IMR-90 (cell line): Measurements from ENCODE around the gene SOS1. TPM values are rescaled to one million over a fixed set of nuclear protein-coding genes. Genes with fewer than 3 reads are reported as not detected.

Experiments
- ATAC-seq: fragments of 200-7000 bp; cut with Tn5 transposase; 2 replicates; pipeline ENCODE4 v1.9.1; 2020; ENCODE audit warnings: low read depth, mild to moderate bottlenecking, moderate library complexity
- BruUV-seq: library from RNA; stranded (reverse); fragments of 400-500 nt; replicated peaks from 2 replicates; lab custom pipeline; 2021; lab: Mats Ljungman, UMichigan
- CTCF ChIA-PET: fragments of 300-600 bp; formaldehyde crosslinking; extraction: SDS; loops from one replicate; lab custom pipeline; 2021; ENCODE audit warnings: antibody characterized with exemption; lab: Yijun Ruan, JAX
- POLR2A ChIA-PET: fragments of 300-600 bp; sonication (Branson Sonifier 250); formaldehyde crosslinking; loops from one replicate; lab custom pipeline; 2022; ENCODE audit warnings: antibody characterized with exemption; ENCODE audit not compliant: unreplicated experiment; lab: Charles Lee
- DNase-seq: peaks from one replicate; pipeline ENCODE4 v3.0.0; 2013
- H2AFZ ChIP-seq: replicated peaks from 2 replicates; pipeline ENCODE3; 2013; ENCODE audit warnings: low read length, mild to moderate bottlenecking; ENCODE audit not compliant: poor library complexity
- H2AK5ac ChIP-seq: 2 replicates; pipeline ENCODE4 v1.6.1; 2013; ENCODE audit warnings: low read depth, low read length, inconsistent platforms
- H2AK9ac ChIP-seq: replicated peaks from 2 replicates; pipeline ENCODE3; 2013; ENCODE audit warnings: mild to moderate bottlenecking, low read depth, low read length, moderate library complexity; ENCODE audit not compliant: poor library complexity
- H2BK120ac ChIP-seq: 2 replicates; pipeline ENCODE4 v1.6.1; 2013; ENCODE audit warnings: low read depth, low read length, inconsistent platforms
- H2BK15ac ChIP-seq: 3 replicates; pipeline ENCODE4 v1.6.1; 2013; ENCODE audit warnings: low read depth, low read length, inconsistent platforms
- H2BK20ac ChIP-seq: 2 replicates; pipeline ENCODE4 v1.6.1; 2013; ENCODE audit warnings: low read depth, mild to moderate bottlenecking, inconsistent platforms, low read length, moderate library complexity
- H2BK5ac ChIP-seq: 2 replicates; pipeline ENCODE4 v1.6.1; 2013; ENCODE audit warnings: mild to moderate bottlenecking, low read depth, low read length, inconsistent platforms; ENCODE audit not compliant: poor library complexity, severe bottlenecking
- H3K14ac ChIP-seq: replicated peaks from 2 replicates; pipeline ENCODE4 v1.6.1; 2013; ENCODE audit warnings: low read depth, low read length, inconsistent platforms
- H3K18ac ChIP-seq: 2 replicates; pipeline ENCODE4 v1.6.1; 2013; ENCODE audit warnings: low read depth, low read length, control low read depth
- H3K23ac ChIP-seq: 2 replicates; pipeline ENCODE4 v1.6.1; 2013; ENCODE audit warnings: low read depth, low read length, inconsistent platforms
- H3K27ac ChIP-seq: 2 replicates; pipeline ENCODE4 v1.5.1; 2013; ENCODE audit warnings: mild to moderate bottlenecking, control low read depth, low read length; ENCODE audit not compliant: insufficient read depth
- H3K27me3 ChIP-seq: 2 replicates; pipeline ENCODE4 v1.6.1; 2013; ENCODE audit warnings: low read length; ENCODE audit not compliant: control insufficient read depth, insufficient read depth
- H3K36me3 ChIP-seq: 2 replicates; pipeline ENCODE4 v1.6.1; 2013; ENCODE audit warnings: low read length, mixed read lengths; ENCODE audit not compliant: control insufficient read depth, insufficient read depth
- H3K4ac ChIP-seq: 2 replicates; pipeline ENCODE4 v1.6.1; 2013; ENCODE audit warnings: low read depth, low read length, inconsistent platforms
- H3K4me1 ChIP-seq: 2 replicates; pipeline ENCODE4 v1.6.1; 2013; ENCODE audit warnings: low read length, mixed read lengths; ENCODE audit not compliant: control insufficient read depth, insufficient read depth
- H3K4me2 ChIP-seq: 2 replicates; pipeline ENCODE4 v1.6.1; 2013; ENCODE audit warnings: low read depth, mild to moderate bottlenecking, control low read depth, low read length, moderate library complexity
- H3K4me3 ChIP-seq: 2 replicates; pipeline ENCODE4 v1.5.1; 2013; ENCODE audit warnings: low read depth, mild to moderate bottlenecking, control low read depth, low read length, moderate library complexity; ENCODE audit not compliant: insufficient read depth
- H3K56ac ChIP-seq: 2 replicates; pipeline ENCODE4 v1.6.1; 2013; ENCODE audit warnings: low read length, inconsistent platforms; ENCODE audit not compliant: insufficient read depth; ENCODE audit errors: extremely low read depth
- H3K79me1 ChIP-seq, 2 experiments: 2 replicates each; pipeline ENCODE4 v1.6.1; 2013; ENCODE audit warnings: low read length in 2 of 2, inconsistent platforms in 1 of 2, low read depth in 1 of 2
- H3K9ac ChIP-seq: 2 replicates; pipeline ENCODE4 v1.6.1; 2013; ENCODE audit warnings: low read depth, low read length, control low read depth
- H3K9me1 ChIP-seq: 2 replicates; pipeline ENCODE4 v1.6.1; 2013; ENCODE audit warnings: low read length, inconsistent platforms; ENCODE audit not compliant: insufficient read depth
- H3K9me3 ChIP-seq: 2 replicates; pipeline ENCODE4 v1.6.1; 2013; ENCODE audit warnings: low read length; ENCODE audit not compliant: control insufficient read depth, insufficient read depth
- H4K20me1 ChIP-seq: 2 replicates; pipeline ENCODE4 v1.6.1; 2013; ENCODE audit warnings: low read length, inconsistent platforms; ENCODE audit not compliant: insufficient read depth
- H4K5ac ChIP-seq: 2 replicates; pipeline ENCODE4 v1.6.1; 2013; ENCODE audit warnings: mild to moderate bottlenecking, low read depth, low read length, control low read depth
- H4K8ac ChIP-seq, 2 experiments: 2 replicates each; pipeline ENCODE4 v1.6.1; 2013; ENCODE audit warnings: low read depth in 2 of 2, low read length in 2 of 2, control low read depth in 1 of 2, inconsistent platforms in 1 of 2
- H4K91ac ChIP-seq: 2 replicates; pipeline ENCODE4 v1.6.1; 2013; ENCODE audit warnings: low read depth, low read length, inconsistent platforms; ENCODE audit not compliant: insufficient read depth
- BHLHE40 ChIP-seq: fragments of 150-350 bp; IDR thresholded peaks from 2 replicates; pipeline ENCODE4 v1.6.1; 2016; ENCODE audit warnings: mild to moderate bottlenecking, low read depth, low read length
- CEBPB ChIP-seq: IDR thresholded peaks from 2 replicates; pipeline ENCODE4 v1.6.1; 2012; ENCODE audit warnings: low read depth, low read length, improper control_type of control experiment
- CHD1 ChIP-seq: IDR thresholded peaks from 2 replicates; pipeline ENCODE4 v1.6.1; 2012; ENCODE audit warnings: low read depth, low read length, improper control_type of control experiment
- CTCF ChIP-seq: conservative IDR thresholded peaks from 2 replicates; pipeline ENCODE4 v1.5.1; 2012; ENCODE audit warnings: mild to moderate bottlenecking, low read depth, low read length, improper control_type of control experiment
- ELK1 ChIP-seq: fragments of 150-350 bp; IDR thresholded peaks from 2 replicates; pipeline ENCODE4 v1.6.1; 2016; ENCODE audit warnings: low read depth, mild to moderate bottlenecking, low read length, moderate library complexity, borderline replicate concordance
- FOS ChIP-seq: fragments of 150-350 bp; IDR thresholded peaks from 2 replicates; pipeline ENCODE4 v1.6.1; 2016; ENCODE audit warnings: low read depth, low read length
- MAFK ChIP-seq: IDR thresholded peaks from 2 replicates; pipeline ENCODE4 v1.6.1; 2012; ENCODE audit warnings: low read depth, low read length, improper control_type of control experiment
- MAZ ChIP-seq: IDR thresholded peaks from 2 replicates; pipeline ENCODE4 v1.6.1; 2012; ENCODE audit warnings: low read depth, mild to moderate bottlenecking, low read length, improper control_type of control experiment, moderate library complexity, borderline replicate concordance
- NFE2L2 ChIP-seq: fragments of 150-350 bp; IDR thresholded peaks from 2 replicates; pipeline ENCODE4 v1.6.1; 2016; ENCODE audit warnings: low read depth, mild to moderate bottlenecking, low read length
- POLR2A ChIP-seq: IDR thresholded peaks from 2 replicates; pipeline ENCODE4 v1.6.1; 2012; ENCODE audit warnings: mild to moderate bottlenecking, low read depth, low read length
- RAD21 ChIP-seq: IDR thresholded peaks from 2 replicates; pipeline ENCODE4 v1.6.1; 2012; ENCODE audit warnings: low read length, improper control_type of control experiment
- RCOR1 ChIP-seq: IDR thresholded peaks from 2 replicates; pipeline ENCODE4 v1.6.1; 2012; ENCODE audit warnings: mild to moderate bottlenecking, low read length, improper control_type of control experiment; ENCODE audit not compliant: insufficient replicate concordance
- RFX5 ChIP-seq: IDR thresholded peaks from 2 replicates; pipeline ENCODE4 v1.8.0; 2012; ENCODE audit warnings: low read depth, mild to moderate bottlenecking, low read length, moderate library complexity
- SMC3 ChIP-seq: fragments of 150-350 bp; IDR thresholded peaks from 2 replicates; pipeline ENCODE4 v1.6.1; 2016; ENCODE audit warnings: low read depth, mild to moderate bottlenecking, antibody characterized with exemption, low read length, moderate library complexity
- USF2 ChIP-seq: fragments of 150-350 bp; IDR thresholded peaks from 2 replicates; pipeline ENCODE4 v1.6.1; 2017; ENCODE audit warnings: mild to moderate bottlenecking, antibody characterized with exemption, low read length, low read depth
- WGBS, 2 experiments: methylation state at CpG; one replicate each; pipeline versions ENCODE4 v1.1.5 to v1.1.7; 2013; ENCODE audit warnings: missing lambda C conversion rate in 2 of 2; ENCODE audit not compliant: insufficient read length in 1 of 2; ENCODE audit errors: extremely low coverage in 2 of 2; 5-methylcytosine and 5-hydroxymethylcytosine counted together
- dilution Hi-C: fragments of 300-500 bp; cut with HindIII; formaldehyde crosslinking; loops from one replicate; pipeline ENCODE4 v1.14.3; 2018; ENCODE audit warnings: low sequenced_read_pairs; ENCODE audit not compliant: unreplicated experiment
- in situ Hi-C: fragments of 300-500 bp; cut with MboI; formaldehyde crosslinking; loops from 3 replicates; pipeline ENCODE4 v1.14.3; 2019; ENCODE audit warnings: low sequenced_read_pairs, inconsistent platforms, mixed read lengths
- intact Hi-C: fragments of 100-400 bp; cut with micrococcal nuclease; formaldehyde crosslinking; loops from 2 replicates; pipeline ENCODE4 v1.10.0; 2022
- polyA plus RNA-seq, 3 experiments: library from polyadenylated mRNA; depleted of rRNA; stranded (reverse); fragments of >200 nt; gene quantifications; 2 replicates each; pipeline ENCODE4 v1.2.3, GENCODE V29; 2012; ENCODE audit warnings: low replicate concordance in 1 of 3
- total RNA-seq: library from RNA; depleted of rRNA; stranded (reverse); fragments of >200 nt; gene quantifications from 2 replicates; pipeline ENCODE4 v1.2.3, GENCODE V29; 2012

SOS1 gene
- total and polyA plus RNA-seq, 2 of the 4 experiments (the other 2 are of a cell fraction), result 8.2 to 11.2 TPM

- no peak overlapping the region for H2BK5ac ChIP-seq
- no peaks in the 10 kb centered on the region for H3K27me3 ChIP-seq
- H3K4ac ChIP-seq, result no peak overlapping the region
- peaks cover 9% of the 10 kb centered on the region; the same call in 1 of the 2 replicates for H3K9me1 ChIP-seq
- H3K79me1 ChIP-seq, result peaks cover 37 to 68% of the 10 kb centered on the region in 2 experiments
- peaks cover 4% of the 10 kb centered on the region for H3K4me1 ChIP-seq
- H3K27ac ChIP-seq, result no peak overlapping the region
- H4K91ac ChIP-seq, result no peak overlapping the region
- H4K5ac ChIP-seq, result no peak overlapping the region
- no peak for DNase-seq
- dilution Hi-C loops, result no loop called here
- no peak overlapping the region for H3K56ac ChIP-seq
- H2BK120ac ChIP-seq, result no peak overlapping the region
- 0 out of 2 replicates have a peak overlapping the region, but pooled peaks have one; percentile 5 for H3K4me2 ChIP-seq
- in situ Hi-C loops, result no loop called here
- no peak overlapping the region for H2BK20ac ChIP-seq
- no peak overlapping the region for H4K8ac ChIP-seq
- H2AK9ac ChIP-seq, result no peak overlapping the region
- H3K14ac ChIP-seq, result no peak overlapping the region
- POLR2A ChIA-PET, result no interaction called here
- H3K9ac ChIP-seq, result no peak overlapping the region
- TF ChIP-seq FOS (no peak), POLR2A (no peak), CTCF (no peak), NFE2L2 (no peak), ELK1 (no peak), SMC3 (no peak), BHLHE40 (no peak), CHD1 (no peak), RCOR1 (no peak), USF2 (no peak), RAD21 (no peak), MAZ (no peak), RFX5 (no peak), MAFK (no peak), CEBPB (no peak)
- H3K23ac ChIP-seq, result no peak overlapping the region; the same call in 1 of the 2 replicates
- WGBS, 2 experiments, result 6% methylated on average over 2 of the region's 4 CpGs; no CpG with 5 or more reads in 1 of the 2 experiments
- no peak overlapping the region for H3K18ac ChIP-seq
- H4K20me1 ChIP-seq, result peaks cover 53% of the 10 kb centered on the region
- no peak overlapping the region for H2AFZ ChIP-seq
- peaks cover 5% of the 10 kb centered on the region for H3K36me3 ChIP-seq
- no peak overlapping the region for H2AK5ac ChIP-seq
- no peaks in the 10 kb centered on the region for H3K9me3 ChIP-seq
- H2BK15ac ChIP-seq, result no peak overlapping the region
- BruUV-seq, result no TSS peak
- H3K4me3 ChIP-seq, result no peak overlapping the region
- intact Hi-C loops, result no loop called here
- peak; percentile 64 for ATAC-seq
- CTCF ChIA-PET, result interaction anchor here (0.6 kb wide), 1 partner anchor 122 kb away, joined by 3 read pairs; no protein-coding TSS in a partner anchor
Measured at GRCh38 chr2:39107156-39107555, 13.7 kb downstream of the SOS1 start.
